GM12865 (cell line): Measurements from ENCODE around the gene GLP2R.
A peak's percentile ranks its signal among the peaks of the same experiment; 100 is the strongest.

Experiments used
- DNase-seq: peaks from one replicate; pipeline ENCODE4 v3.0.0; 2010; ENCODE audit warnings: low read depth
- H3K4me3 ChIP-seq: 2 replicates; pipeline ENCODE4 v1.5.1; 2011; ENCODE audit warnings: mild to moderate bottlenecking, low read depth, low read length, control low read depth
- CTCF ChIP-seq: IDR thresholded peaks from 2 replicates; pipeline ENCODE4 v1.5.1; 2011; ENCODE audit warnings: low read length, control low read depth, low read depth, inconsistent platforms; ENCODE audit not compliant: insufficient read depth; ENCODE audit errors: missing control alignments

GLP2R gene

GRCh38 chr17:9924735-9925191 lies 99.0 kb downstream of the GLP2R start:
- TF ChIP-seq CTCF: peak; percentile 82
- no peak overlapping the region for H3K4me3 ChIP-seq
- peak; percentile 73 for DNase-seq

GRCh38 chr17:9925457-9925856 lies 99.7 kb downstream of the GLP2R start:
- no peak for DNase-seq
- no peak overlapping the region for H3K4me3 ChIP-seq
- no peak for TF ChIP-seq CTCF

- no peak for DNase-seq
- no peak overlapping the region for H3K4me3 ChIP-seq
- no peak for TF ChIP-seq CTCF
Measured at GRCh38 chr17:9926150-9926804, 100.6 kb downstream of the GLP2R start.

- peak; percentile 21 for DNase-seq
- H3K4me3 ChIP-seq: no peak overlapping the region
Measured at GRCh38 chr17:9928601-9929333, 103.0 kb downstream of the GLP2R start.

DNA sequence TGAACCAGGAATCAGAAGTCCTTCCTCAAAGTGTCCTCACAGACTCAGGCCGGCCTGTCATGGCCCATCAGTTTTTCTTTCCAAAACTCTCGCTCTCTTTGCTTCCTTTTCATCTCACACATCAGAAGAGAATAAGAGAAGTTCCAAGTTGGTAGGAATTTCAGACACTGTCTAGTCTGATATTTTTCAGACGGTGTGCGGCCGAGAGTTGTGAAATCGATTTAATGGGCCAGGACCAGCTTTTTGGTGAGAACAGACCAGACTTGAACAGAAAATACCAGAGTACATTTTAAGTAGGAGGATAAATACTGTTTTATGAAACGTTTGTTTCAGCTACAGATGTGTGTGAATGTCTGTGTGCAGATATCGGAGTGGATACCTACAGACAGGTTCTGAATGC lies 104.1 kb downstream of the GLP2R start:
- no peak overlapping the region for H3K4me3 ChIP-seq
- no peak for TF ChIP-seq CTCF
- no peak for DNase-seq

More at GRCh38 chr17:9928601-9929333, 103.0 kb downstream of the GLP2R start:
- no peak for TF ChIP-seq CTCF

- no peak overlapping the region for H3K4me3 ChIP-seq
- TF ChIP-seq CTCF: no peak
- DNase-seq: no peak
Measured at GRCh38 chr17:9931144-9931741, 105.5 kb downstream of the GLP2R start.
